AG10803 (cell line): ENCODE results near the gene TSPAN31.
A peak's percentile ranks its signal among the peaks of the same experiment; 100 is the strongest.

Source experiments
- DNase-seq: peaks from one replicate; pipeline ENCODE4 v3.0.0; 2010; ENCODE audit warnings: low read depth
- H3K4me3 ChIP-seq: 2 replicates; pipeline ENCODE4 v1.5.1; 2011; ENCODE audit warnings: mild to moderate bottlenecking, low read length, control low read depth
- CTCF ChIP-seq: conservative IDR thresholded peaks from 2 replicates; pipeline ENCODE4 v1.5.1; 2011; ENCODE audit warnings: mild to moderate bottlenecking, low read length, control low read depth, inconsistent platforms

TSPAN31 gene

GRCh38 chr12:57751788-57752667 is 7.2 kb downstream of the TSPAN31 start, which contains the start of gene CDK4:
CDK4 (minus strand) TSS chr12:57752310; CDS start chr12:57751717, 593 bp downstream.
- peak; percentile 100 for DNase-seq
- peak within 1 kb of the TSS; percentile 84 for H3K4me3 ChIP-seq
- no peak for TF ChIP-seq CTCF

- no peak for TF ChIP-seq CTCF
- DNase-seq = no peak
- peak overlapping the region; percentile 84 for H3K4me3 ChIP-seq
Observed at GRCh38 chr12:57752668-57753000, 7.8 kb downstream of the TSPAN31 start.

- no peak for TF ChIP-seq CTCF
- no peak for DNase-seq
Observed at GRCh38 chr12:57753756-57754337, 9.0 kb downstream of the TSPAN31 start.

GRCh38 chr12:57754411-57755193 is 9.8 kb downstream of the TSPAN31 start, which contains the start of gene MARCHF9:
MARCHF9 (plus strand) TSS chr12:57755103; CDS start chr12:57755529, 426 bp downstream.
- no peak; the same call in 1 of the 2 replicates for TF ChIP-seq CTCF
- DNase-seq = no peak
- H3K4me3 ChIP-seq = peak within 1 kb of the TSS; percentile 54

More at GRCh38 chr12:57753756-57754337, 9.0 kb downstream of the TSPAN31 start:
- no peak overlapping the region for H3K4me3 ChIP-seq

- TF ChIP-seq CTCF = no peak
- H3K4me3 ChIP-seq = peak overlapping the region; percentile 45
- DNase-seq = no peak
Observed at GRCh38 chr12:57755194-57755453, 10.3 kb downstream of the TSPAN31 start.

GRCh38 chr12:57755454-57756372 is 10.9 kb downstream of the TSPAN31 start:
- H3K4me3 ChIP-seq = peak overlapping the region; percentile 45
- TF ChIP-seq CTCF = no peak
- no peak for DNase-seq
